Neural cell (in vitro differentiated cells): ENCODE results near the gene EXD2.

Source experiments
- EZH2 ChIP-seq: fragments of 200-600, 300-800 bp; shearing (Covaris generic), sonication (generic); IDR thresholded peaks from 2 replicates; pipeline ENCODE4 v1.6.1; 2014; ENCODE audit warnings: antibody characterized with exemption, low read length, borderline replicate concordance, mild to moderate bottlenecking; ENCODE audit not compliant: insufficient read depth, poor library complexity, severe bottlenecking
- TF ChIP-seq, protein P1 (sequence below): fragments of 450-650 bp; IDR thresholded peaks from 2 replicates; pipeline ENCODE4 v1.5.1; 2014; ENCODE audit warnings: antibody characterized with exemption, mild to moderate bottlenecking, moderate library complexity; ENCODE audit not compliant: poor library complexity, severe bottlenecking
- TF ChIP-seq, protein P2 (sequence below): IDR thresholded peaks from 2 replicates; pipeline ENCODE4 v1.6.1; 2012; ENCODE audit warnings: borderline replicate concordance

- TF ChIP-seq, protein P1, sequence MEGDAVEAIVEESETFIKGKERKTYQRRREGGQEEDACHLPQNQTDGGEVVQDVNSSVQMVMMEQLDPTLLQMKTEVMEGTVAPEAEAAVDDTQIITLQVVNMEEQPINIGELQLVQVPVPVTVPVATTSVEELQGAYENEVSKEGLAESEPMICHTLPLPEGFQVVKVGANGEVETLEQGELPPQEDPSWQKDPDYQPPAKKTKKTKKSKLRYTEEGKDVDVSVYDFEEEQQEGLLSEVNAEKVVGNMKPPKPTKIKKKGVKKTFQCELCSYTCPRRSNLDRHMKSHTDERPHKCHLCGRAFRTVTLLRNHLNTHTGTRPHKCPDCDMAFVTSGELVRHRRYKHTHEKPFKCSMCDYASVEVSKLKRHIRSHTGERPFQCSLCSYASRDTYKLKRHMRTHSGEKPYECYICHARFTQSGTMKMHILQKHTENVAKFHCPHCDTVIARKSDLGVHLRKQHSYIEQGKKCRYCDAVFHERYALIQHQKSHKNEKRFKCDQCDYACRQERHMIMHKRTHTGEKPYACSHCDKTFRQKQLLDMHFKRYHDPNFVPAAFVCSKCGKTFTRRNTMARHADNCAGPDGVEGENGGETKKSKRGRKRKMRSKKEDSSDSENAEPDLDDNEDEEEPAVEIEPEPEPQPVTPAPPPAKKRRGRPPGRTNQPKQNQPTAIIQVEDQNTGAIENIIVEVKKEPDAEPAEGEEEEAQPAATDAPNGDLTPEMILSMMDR: no peak
- TF ChIP-seq, protein P2, sequence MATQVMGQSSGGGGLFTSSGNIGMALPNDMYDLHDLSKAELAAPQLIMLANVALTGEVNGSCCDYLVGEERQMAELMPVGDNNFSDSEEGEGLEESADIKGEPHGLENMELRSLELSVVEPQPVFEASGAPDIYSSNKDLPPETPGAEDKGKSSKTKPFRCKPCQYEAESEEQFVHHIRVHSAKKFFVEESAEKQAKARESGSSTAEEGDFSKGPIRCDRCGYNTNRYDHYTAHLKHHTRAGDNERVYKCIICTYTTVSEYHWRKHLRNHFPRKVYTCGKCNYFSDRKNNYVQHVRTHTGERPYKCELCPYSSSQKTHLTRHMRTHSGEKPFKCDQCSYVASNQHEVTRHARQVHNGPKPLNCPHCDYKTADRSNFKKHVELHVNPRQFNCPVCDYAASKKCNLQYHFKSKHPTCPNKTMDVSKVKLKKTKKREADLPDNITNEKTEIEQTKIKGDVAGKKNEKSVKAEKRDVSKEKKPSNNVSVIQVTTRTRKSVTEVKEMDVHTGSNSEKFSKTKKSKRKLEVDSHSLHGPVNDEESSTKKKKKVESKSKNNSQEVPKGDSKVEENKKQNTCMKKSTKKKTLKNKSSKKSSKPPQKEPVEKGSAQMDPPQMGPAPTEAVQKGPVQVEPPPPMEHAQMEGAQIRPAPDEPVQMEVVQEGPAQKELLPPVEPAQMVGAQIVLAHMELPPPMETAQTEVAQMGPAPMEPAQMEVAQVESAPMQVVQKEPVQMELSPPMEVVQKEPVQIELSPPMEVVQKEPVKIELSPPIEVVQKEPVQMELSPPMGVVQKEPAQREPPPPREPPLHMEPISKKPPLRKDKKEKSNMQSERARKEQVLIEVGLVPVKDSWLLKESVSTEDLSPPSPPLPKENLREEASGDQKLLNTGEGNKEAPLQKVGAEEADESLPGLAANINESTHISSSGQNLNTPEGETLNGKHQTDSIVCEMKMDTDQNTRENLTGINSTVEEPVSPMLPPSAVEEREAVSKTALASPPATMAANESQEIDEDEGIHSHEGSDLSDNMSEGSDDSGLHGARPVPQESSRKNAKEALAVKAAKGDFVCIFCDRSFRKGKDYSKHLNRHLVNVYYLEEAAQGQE: no peak
- TF ChIP-seq EZH2: no peak
These were observed 23.1 kb downstream of the EXD2 start for GRCh38 chr14:69214393-69214792.
